ENCODE data around the gene GAB2.

DNA sequence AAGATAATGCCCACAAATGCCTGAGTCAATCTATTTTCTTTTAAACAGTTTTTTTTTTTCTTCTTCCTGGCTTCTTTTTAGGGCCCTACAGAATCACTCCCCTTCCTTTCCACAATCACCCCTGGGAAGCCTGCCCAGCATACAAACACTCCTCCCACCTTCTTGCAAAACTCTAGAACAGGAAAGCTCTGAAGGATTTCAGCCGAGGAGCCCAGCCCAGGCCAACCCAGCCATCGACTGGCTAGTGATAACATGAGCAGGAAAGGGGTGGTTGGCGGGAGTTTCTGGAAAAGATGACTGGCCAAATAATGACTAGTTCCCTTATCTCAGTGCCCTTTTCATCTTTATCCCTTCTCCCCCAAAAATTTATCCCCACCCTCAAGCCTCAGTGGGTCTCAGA lies 160.7 kb downstream of the GAB2 start:
- TF ChIP-seq CTCF (IDR thresholded peaks at IDR 0.05; ENCODE audit: borderline replicate concordance, extremely low read depth, low read length, poor library complexity, severe bottlenecking) (no peak), EZH2 (IDR thresholded peaks at IDR 0.05; ENCODE audit: borderline replicate concordance, low read depth, low read length, severe bottlenecking) (no peak)

All from DND-41 (cell line).